ENCODE results near the gene NSF.

The NSF gene

DNA sequence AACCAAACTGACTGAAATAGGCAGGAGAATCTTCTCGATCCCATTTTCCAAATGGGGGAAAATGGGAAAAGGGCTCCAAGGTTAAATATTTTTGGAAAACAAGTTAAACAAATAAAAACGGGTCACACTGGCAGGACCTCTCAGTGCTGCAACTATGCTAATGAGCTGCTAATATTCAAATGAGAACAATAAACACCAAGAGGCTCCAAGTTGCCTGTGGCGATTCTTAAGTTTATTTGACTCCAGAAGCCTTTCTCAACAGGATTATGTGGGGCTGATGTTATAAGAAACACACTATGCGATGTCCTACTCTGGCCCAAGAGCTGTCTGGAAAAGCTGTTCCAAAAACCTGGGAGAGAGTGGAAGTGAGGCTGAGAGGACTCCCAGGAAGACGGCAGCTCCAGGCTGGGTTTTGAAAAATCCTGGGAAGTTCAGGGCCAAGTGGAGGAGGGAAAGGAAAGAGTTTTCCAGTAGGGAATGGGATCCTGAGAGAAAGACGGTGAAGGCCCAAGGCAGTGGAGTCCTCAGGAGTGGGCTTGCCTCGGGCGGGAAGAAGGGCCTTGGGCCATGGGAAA lies 206.6 kb downstream of the NSF start:
- DNase-seq (ENCODE audit: low read depth in 4 of 4, low spot score in 1 of 4): no peak

GRCh38 chr17:46800573-46800972 lies 210.1 kb downstream of the NSF start:
- no peak for DNase-seq (ENCODE audit: low read depth in 4 of 4, low spot score in 1 of 4)

DNA sequence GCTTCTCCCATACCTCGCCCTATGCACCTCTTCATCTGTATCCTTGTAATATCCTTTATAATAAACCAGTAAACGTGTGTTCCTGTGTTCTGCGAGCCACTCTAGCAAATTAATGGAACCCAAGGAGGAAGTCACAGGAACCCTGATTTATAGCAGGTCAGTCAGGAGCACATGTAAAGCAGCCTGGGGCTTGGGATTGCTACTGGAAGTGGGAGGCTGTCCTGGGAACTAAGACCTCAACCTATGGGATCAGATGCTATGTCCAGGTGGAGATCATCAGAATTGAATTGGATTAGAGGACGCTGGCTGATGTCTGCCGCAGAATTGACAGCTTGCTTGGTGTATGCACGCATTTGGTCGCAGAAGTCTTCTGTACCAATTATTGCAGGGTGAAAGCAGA lies 212.3 kb downstream of the NSF start:
- no peak for DNase-seq (ENCODE audit: low read depth in 4 of 4, low spot score in 1 of 4)

- no peak for DNase-seq (ENCODE audit: low read depth in 4 of 4, low spot score in 1 of 4)
These were observed 213.1 kb downstream of the NSF start for GRCh38 chr17:46803544-46803943.

DNA sequence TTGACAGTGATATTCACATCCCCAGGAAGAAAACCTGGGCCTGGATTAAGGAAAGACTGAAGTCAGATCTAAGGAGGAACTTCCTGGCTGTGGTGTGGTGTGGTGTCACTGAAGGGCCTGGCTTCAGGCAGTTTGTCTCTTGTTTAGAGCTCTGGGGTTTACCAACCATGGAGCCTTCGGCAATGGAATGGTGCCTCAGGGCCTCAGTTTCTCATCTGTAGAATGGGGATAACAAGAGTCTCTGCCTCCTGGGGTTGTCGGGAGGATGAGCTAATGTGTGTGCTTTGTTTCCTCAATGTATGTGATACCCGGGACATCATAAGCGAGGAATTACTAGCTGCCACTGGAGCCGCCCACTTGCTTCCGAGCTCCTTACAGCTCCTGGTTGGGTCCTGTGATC lies 215.3 kb downstream of the NSF start:
- no peak for DNase-seq (ENCODE audit: low read depth in 4 of 4, low spot score in 1 of 4)
